Measurements from ENCODE around the gene LIMK1.
A peak's percentile ranks its signal among the peaks of the same experiment; 100 is the strongest.

LIMK1 gene

GRCh38 chr7:74083928-74084721 is 521 bp downstream of the LIMK1 start:
- no peak for DNase-seq (ENCODE audit: low read depth in 2 of 2)

- no peak for DNase-seq (ENCODE audit: low read depth in 2 of 2)
Observed at GRCh38 chr7:74084722-74085578, 1.3 kb downstream of the LIMK1 start.

- DNase-seq (ENCODE audit: low read depth in 2 of 2) = no peak
Observed at GRCh38 chr7:74087791-74088453, 4.3 kb downstream of the LIMK1 start.

GRCh38 chr7:74092321-74092963 is 8.8 kb downstream of the LIMK1 start:
- no peak for DNase-seq (ENCODE audit: low read depth in 2 of 2)

- DNase-seq (ENCODE audit: low read depth in 2 of 2) = no peak
Observed at GRCh38 chr7:74092964-74093471, 9.4 kb downstream of the LIMK1 start.

GRCh38 chr7:74093671-74094223 is 10.1 kb downstream of the LIMK1 start:
- no peak for DNase-seq (ENCODE audit: low read depth in 2 of 2)

- peak; percentile 53 to 58 for DNase-seq (ENCODE audit: low read depth in 2 of 2)
Observed at GRCh38 chr7:74094224-74095101, 10.9 kb downstream of the LIMK1 start.

GRCh38 chr7:74095135-74095534 is 11.5 kb downstream of the LIMK1 start:
- DNase-seq (ENCODE audit: low read depth in 2 of 2) = no peak

- DNase-seq (ENCODE audit: low read depth in 2 of 2) = no peak
Observed at GRCh38 chr7:74097937-74098614, 14.5 kb downstream of the LIMK1 start.

GRCh38 chr7:74099031-74099430 is 15.4 kb downstream of the LIMK1 start:
- DNase-seq (ENCODE audit: low read depth in 2 of 2) = no peak

GRCh38 chr7:74101061-74101681 is 17.6 kb downstream of the LIMK1 start:
- no peak for DNase-seq (ENCODE audit: low read depth in 2 of 2)

GRCh38 chr7:74103219-74103772 is 19.7 kb downstream of the LIMK1 start:
- no peak for DNase-seq (ENCODE audit: low read depth in 2 of 2)

- DNase-seq (ENCODE audit: low read depth in 2 of 2) = no peak
Observed at GRCh38 chr7:74104702-74105101, 21.1 kb downstream of the LIMK1 start.

GRCh38 chr7:74105992-74106391 is 22.4 kb downstream of the LIMK1 start:
- DNase-seq (ENCODE audit: low read depth in 2 of 2) = no peak

GRCh38 chr7:74106846-74107245 is 23.2 kb downstream of the LIMK1 start:
- no peak for DNase-seq (ENCODE audit: low read depth in 2 of 2)

GRCh38 chr7:74115326-74115725 is 31.7 kb downstream of the LIMK1 start:
- DNase-seq (ENCODE audit: low read depth in 2 of 2) = no peak

GRCh38 chr7:74116356-74116755 is 32.8 kb downstream of the LIMK1 start:
- DNase-seq (ENCODE audit: low read depth in 2 of 2) = no peak

GRCh38 chr7:74119831-74120230 is 36.2 kb downstream of the LIMK1 start:
- DNase-seq (ENCODE audit: low read depth in 2 of 2) = no peak
